DLD1 (cell line): Measurements from ENCODE around the gene USP11.

Source experiments
- in situ Hi-C: cut with HindIII; loops from 2 replicates; pipeline ENCODE4 v1.10.0; 2017; ENCODE audit warnings: low sequenced_read_pairs

The USP11 gene

DNA sequence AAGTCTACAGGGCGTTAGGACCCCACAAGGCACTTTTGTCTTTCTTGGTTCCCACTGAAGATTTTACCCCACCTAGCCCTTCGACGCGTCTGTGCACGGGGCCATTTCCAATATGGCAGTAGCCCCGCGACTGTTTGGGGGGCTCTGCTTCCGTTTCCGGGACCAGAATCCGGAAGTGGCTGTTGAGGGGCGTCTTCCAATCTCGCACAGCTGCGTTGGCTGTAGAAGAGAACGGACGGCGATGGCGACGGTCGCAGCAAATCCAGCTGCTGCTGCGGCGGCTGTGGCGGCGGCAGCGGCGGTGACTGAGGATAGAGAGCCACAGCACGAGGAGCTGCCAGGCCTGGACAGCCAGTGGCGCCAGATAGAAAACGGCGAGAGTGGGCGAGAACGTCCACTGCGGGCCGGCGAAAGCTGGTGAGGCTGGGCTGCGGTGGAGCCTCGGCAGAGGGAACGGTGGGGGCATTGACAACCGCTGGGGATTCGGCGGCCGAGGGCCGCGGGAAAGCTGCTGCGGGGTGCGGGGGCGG lies at the start of gene USP11:
Gene USP11, plus strand, starts transcription at position 207 of the 530 bp plus-strand sequence. Its CDS starts 35 bp downstream, at position 242.
- in situ Hi-C loops, result no loop called here

DNA sequence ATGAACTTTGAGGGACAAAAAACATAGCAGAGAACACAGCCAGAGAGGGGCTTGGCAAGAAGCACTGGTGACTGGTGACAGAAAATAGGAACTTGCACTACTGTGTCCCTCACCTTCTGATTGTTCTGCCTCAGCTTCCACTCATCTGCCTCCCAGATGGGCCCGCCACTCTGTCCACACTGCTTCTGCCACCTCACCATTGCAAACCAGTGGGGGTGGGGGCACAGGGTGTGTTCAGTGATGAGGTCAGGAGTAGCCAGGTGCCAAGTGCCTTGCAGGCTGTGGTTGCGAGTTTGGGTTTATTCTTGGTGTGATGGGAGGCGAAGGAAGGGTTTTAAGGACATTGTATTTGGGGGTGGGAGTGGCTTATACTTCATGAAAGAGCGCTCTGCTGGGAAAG lies 48.3 kb upstream of the USP11 start:
- in situ Hi-C loops, result no loop called here

- in situ Hi-C loops, result no loop called here
Measured at GRCh38 chrX:47185241-47185640, 47.6 kb upstream of the USP11 start.

- in situ Hi-C loops, result no loop called here
Measured at GRCh38 chrX:47186096-47186740, 46.6 kb upstream of the USP11 start.

GRCh38 chrX:47187106-47187677 lies 45.6 kb upstream of the USP11 start:
- in situ Hi-C loops, result no loop called here

DNA sequence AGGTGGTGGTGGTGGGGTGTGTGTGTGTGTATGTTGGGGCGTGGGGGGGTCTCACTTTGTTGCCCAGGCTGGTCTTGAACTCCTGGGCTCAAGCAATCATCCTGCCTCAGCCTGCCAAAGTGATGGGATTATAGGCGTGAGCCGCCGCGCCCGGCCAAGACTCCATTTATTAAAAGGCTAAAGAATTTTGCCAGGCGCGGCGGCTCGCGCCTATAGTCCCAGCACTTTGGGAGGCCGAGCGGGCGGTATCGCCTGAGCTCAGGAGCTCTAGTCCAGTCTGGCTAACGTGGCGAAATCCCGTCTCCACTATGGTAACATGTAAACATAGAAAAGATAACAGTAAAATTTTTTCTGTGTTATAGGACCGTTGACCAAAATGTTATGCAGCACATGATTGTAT lies 42.9 kb upstream of the USP11 start:
- in situ Hi-C loops, result no loop called here

- in situ Hi-C loops, result no loop called here
Measured at GRCh38 chrX:47190445-47191269, 42.2 kb upstream of the USP11 start.

DNA sequence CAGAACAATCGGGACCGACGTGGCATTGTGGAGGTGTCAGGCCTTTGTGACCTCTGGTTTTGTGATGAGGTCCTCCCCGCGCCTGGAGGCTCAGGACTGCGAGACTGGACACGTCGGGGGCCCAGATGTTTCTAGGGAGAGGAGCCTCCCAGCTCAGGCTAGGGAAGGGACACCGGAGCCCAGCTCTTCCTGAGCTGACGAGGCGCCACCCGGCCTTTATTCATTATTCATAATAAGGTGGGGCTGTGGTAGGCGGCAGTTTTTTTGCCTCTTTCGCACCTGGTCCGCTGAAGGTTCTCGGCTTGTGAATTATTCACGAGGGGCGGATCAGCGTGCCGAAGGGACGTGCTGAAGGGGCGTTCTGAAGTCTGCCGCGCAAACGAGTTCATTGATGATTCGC lies 41.5 kb upstream of the USP11 start:
- in situ Hi-C loops, result no loop called here

GRCh38 chrX:47191806-47192401 lies 40.9 kb upstream of the USP11 start:
- in situ Hi-C loops, result no loop called here

DNA sequence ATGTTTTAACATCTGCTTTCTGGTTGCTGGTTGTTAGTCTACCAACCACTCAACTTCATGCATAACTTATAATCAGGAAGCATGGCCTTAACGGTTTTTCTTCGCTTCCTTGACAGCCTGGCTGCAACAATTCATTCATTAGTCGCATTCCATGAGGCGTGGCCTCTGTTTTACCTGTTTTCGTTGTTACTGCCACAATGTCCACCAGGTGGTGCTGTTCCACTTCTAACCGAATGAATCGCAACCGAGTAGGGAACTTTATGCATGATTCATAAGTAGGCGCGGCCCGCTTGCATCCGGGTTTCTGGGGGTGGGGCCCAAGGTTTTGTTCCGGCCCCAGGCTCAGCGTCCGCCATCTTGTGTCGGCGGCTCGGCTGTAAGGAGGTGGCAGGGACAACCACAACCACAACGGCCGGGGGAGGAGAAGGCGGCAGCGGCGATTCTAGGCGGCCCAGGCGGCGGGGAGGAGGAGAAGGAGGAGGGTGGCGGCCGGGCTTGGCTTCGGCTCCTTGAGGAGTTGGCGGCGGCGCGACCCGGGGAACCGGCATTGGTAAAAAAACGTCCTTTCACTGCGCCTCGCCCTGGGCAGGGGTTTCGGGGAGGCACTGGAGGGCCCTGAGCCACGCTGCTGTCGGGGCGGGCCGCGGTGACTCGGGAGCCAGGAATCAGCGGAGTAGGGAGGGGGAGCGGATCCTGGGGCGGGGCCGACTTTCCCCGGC lies 39.2 kb upstream of the USP11 start, which contains the start of gene UBA1:
Gene UBA1, plus strand, starts transcription at position 355 of the 719 bp plus-strand sequence. CDS start 4,974 bp downstream, outside the sequence.
- in situ Hi-C loops, result no loop called here

DNA sequence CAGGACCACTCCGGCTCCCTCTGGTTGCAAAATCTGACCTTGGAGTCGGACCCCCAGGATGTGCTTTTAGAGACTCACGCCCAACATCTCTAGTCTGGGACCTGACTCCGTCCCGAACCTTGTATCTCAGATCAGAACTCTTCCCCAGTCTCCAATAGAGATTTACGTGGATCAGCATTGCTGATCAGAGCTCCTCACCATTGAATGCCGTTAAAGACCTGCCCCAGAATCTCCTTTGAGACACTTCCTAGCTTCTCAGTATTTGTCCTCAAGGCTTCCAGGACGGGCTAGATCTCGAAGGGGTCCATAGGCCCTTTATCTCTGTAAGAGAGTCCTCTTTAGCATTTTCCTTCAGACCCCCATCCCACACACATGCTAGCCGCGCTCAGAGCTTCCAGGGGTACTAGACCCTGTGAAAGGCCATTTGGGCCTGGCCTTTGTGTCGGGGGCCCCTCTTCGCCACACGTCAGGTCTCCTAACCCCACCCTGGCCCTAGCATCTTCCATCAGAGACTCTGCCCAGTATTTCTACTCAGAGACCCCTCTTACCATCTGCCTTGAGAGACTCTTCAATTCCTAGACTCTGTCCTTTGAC lies 38.5 kb upstream of the USP11 start:
- in situ Hi-C loops, result no loop called here

DNA sequence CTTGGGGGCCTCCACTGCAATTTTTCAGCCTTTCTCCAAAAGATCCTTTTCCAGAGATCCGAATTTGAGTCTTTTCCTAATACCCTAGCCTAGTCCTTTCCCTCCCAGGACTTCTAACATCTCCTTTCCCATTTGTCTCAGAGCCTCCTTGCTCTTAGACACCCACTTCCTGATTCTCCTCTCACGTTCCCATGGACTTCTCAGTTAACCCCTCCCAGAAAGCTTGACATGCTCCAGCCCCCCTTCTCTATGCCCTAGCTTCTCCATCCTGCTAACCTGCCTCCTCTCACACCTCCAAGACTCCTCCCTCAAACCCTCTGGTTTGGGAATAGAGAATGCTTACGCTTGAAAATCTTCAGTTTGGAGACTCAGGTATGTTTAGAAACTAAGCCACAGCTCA lies 36.7 kb upstream of the USP11 start:
- in situ Hi-C loops, result no loop called here

DNA sequence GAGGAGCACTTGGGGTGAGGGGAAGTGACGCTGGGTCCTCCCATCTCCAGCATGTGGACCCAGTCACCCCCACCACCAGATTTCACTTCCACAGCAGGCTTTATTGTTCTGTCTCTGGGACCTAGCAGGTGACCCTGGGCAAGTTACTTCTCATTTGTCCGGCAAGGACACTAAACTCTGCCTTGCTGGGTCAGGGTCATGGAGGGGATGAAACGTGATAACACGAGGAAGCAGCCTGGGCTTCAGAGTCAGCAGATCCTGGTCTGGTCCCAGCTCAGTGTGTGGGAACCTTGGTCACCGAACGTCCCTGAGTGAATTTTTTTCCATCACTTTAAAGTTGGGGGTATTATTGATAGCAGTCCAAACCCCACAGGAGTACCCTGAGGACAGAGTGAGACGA lies 35.3 kb upstream of the USP11 start:
- in situ Hi-C loops, result no loop called here

DNA sequence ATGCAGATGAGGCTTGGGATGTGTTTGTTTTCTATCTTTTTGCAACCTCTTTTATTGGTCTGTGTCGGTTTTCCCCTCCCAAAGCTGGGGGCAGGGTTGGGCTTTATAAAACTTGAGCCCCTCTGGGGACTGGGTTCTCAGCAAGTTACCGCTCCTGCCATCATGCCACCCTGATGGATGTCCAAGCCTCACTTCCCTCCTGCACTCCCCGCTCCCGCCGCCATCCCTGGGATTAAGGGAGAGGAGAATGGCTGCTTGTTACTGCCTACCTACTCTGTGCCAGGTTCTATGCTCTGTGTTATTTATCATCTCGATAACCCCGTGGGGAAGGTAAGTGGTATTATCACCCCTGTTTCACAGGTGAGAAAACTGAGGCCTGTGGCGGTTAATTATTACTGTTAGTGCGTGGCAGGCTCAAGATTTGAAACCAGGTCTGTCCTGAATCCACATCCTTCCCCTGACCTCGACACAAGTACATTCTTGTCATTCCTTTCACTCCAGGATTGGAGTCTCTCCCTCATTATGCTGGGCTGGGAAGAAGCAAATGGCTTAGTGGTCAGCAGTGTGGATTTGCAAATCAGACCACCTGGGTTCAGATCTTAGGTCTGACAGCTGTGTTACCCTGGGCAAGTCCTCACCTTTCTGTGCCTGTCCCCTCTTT lies 34.7 kb upstream of the USP11 start:
- in situ Hi-C loops, result no loop called here

DNA sequence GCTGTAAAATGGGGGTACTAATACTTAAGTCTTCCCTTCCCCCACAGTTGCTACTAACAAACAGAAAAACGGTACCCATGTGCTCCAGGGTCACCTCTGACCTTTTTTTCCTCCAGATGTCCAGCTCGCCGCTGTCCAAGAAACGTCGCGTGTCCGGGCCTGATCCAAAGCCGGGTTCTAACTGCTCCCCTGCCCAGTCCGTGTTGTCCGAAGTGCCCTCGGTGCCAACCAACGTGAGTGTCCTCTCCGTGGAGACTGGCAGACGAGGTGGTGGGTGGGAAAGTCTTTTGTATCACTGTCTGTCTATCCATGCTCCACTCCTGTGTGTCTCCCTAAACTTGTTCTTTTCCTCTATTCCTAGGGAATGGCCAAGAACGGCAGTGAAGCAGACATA lies 34.1 kb upstream of the USP11 start:
- in situ Hi-C loops, result no loop called here

DNA sequence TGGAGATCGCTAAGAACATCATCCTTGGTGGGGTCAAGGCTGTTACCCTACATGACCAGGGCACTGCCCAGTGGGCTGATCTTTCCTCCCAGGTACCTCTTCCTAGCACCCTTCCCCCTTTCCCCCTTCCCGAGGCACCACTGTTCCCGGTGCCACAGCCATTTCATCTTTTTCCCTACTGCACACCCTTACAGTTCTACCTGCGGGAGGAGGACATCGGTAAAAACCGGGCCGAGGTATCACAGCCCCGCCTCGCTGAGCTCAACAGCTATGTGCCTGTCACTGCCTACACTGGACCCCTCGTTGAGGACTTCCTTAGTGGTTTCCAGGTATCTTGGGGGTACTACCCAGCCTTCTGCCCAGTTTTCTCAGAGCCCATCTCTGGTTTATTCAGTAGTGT lies 33.5 kb upstream of the USP11 start:
- in situ Hi-C loops, result no loop called here

DNA sequence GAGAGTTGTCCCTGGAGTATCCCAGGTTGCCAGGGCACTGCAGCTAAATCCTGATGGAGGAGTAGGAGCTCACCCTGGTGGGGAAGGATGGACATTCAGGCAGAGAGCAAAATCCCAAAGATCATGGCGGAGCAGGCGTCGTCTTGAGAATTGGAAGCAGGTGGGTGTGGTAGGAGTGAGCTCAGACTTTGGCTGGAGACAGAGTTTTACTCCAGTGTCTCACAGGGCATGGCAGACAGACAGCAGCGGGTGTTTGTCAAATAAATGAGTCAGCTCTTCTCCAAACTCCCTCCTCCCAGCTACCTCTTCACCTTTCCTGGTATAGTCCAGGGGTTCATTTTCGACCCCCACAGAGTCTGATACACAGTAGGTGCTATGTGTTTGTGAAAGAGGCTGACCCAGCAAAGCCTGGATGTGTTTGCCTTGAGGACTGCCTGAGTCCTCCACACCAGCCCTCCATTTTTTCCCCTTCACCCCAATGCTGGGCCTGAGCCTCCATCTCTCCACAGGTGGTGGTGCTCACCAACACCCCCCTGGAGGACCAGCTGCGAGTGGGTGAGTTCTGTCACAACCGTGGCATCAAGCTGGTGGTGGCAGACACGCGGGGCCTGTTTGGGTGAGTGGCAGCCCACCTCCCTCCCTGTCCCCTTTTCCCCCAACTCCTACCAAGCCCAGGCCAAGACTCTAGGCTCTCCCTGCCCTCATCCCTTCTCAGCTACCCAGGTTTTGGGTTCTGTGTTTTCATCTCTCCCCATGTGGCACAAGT lies 32.2 kb upstream of the USP11 start:
- in situ Hi-C loops, result no loop called here

DNA sequence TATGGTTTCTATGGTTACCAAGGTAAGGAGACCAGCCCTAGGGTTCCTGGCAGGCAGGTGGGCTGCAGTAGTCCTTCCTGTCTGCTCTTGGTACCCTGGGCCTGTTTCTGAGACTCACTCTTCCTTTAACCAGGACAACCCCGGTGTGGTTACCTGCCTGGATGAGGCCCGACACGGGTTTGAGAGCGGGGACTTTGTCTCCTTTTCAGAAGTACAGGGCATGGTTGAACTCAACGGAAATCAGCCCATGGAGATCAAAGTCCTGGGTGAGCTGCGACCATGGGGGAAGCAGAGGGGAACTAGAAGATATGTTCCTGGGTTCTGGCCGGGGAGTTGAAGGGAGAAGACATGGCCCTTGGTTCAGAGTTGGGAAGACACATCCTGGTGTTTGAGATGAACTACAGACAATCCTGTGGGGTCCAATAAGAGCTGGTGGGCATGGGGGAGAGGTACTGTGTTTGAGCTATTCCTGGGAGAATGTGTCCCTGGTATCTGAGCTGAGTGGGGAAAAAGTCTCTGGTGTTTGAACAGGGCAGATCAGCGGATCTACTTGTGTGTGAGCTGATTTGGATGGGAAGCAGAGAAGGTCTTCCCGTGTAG lies 31.4 kb upstream of the USP11 start:
- in situ Hi-C loops, result no loop called here

- in situ Hi-C loops, result no loop called here
Measured at GRCh38 chrX:47202316-47202715, 30.5 kb upstream of the USP11 start.
